Forelimb muscle (tissue), 1 donor: ENCODE data around the gene PDE6D. TPM values are rescaled to one million over a fixed set of nuclear protein-coding genes. Genes with fewer than 3 reads are reported as not detected.
"Not testable (repeated sequence)": the region's sequence is repeated elsewhere in the genome, so short reads cannot be mapped to it uniquely, and the experiment has no call there.

Experiments used
- DNase-seq: peaks from one replicate; pipeline ENCODE4 v3.0.0-alpha.2; 2013; ENCODE audit warnings: low read depth
- polyA plus RNA-seq: library from polyadenylated mRNA; unstranded; fragments of 120-200 nt; gene quantifications from one replicate; pipeline ENCODE4 v1.2.1, GENCODE V29; 2013; ENCODE audit not compliant: insufficient read length

PDE6D gene
- polyA plus RNA-seq, 1 donor, result 17.8 TPM

- DNase-seq, result no peak
Observed at GRCh38 chr2:231720292-231720986, 60.6 kb downstream of the PDE6D start.

- DNase-seq, result no peak
Observed at GRCh38 chr2:231718799-231719198, 62.3 kb downstream of the PDE6D start.

- no peak for DNase-seq
Observed at GRCh38 chr2:231717281-231718171, 63.6 kb downstream of the PDE6D start.

- DNase-seq, result no peak
Observed at GRCh38 chr2:231716666-231717280, 64.3 kb downstream of the PDE6D start.

GRCh38 chr2:231715988-231716616 is 65.0 kb downstream of the PDE6D start:
- no peak for DNase-seq

- DNase-seq, result no peak
Observed at GRCh38 chr2:231715499-231715837, 65.6 kb downstream of the PDE6D start.

GRCh38 chr2:231714639-231715498 is 66.2 kb downstream of the PDE6D start:
- no peak for DNase-seq

- DNase-seq, result no peak
Observed at GRCh38 chr2:231713730-231714638, 67.1 kb downstream of the PDE6D start.

GRCh38 chr2:231713406-231713729 is 67.7 kb downstream of the PDE6D start:
- not testable (repeated sequence) for DNase-seq

- DNase-seq, result not testable (repeated sequence)
Observed at GRCh38 chr2:231712451-231713021, 68.5 kb downstream of the PDE6D start.

- DNase-seq, result no peak
Observed at GRCh38 chr2:231711677-231712450, 69.2 kb downstream of the PDE6D start.

GRCh38 chr2:231710799-231711676 is 70.0 kb downstream of the PDE6D start:
- DNase-seq, result no peak

- peak; percentile 69 for DNase-seq
Observed at GRCh38 chr2:231709981-231710798, 70.9 kb downstream of the PDE6D start.

- DNase-seq, result no peak
Observed at GRCh38 chr2:231709636-231709980, 71.5 kb downstream of the PDE6D start.

- no peak for DNase-seq
Observed at GRCh38 chr2:231708773-231709635, 72.1 kb downstream of the PDE6D start.
